K562 (cell line): ENCODE measurements around the gene ZNF331. TPM values are rescaled to one million over a fixed set of nuclear protein-coding genes. Genes with fewer than 3 reads are reported as not detected.
A peak's percentile ranks its signal among the peaks of the same experiment; 100 is the strongest.

Experiments
- CREB3L1 ChIP-seq: fragments of 450-650 bp; IDR thresholded peaks from 2 replicates; pipeline ENCODE4 v1.6.1; 2014; ENCODE audit warnings: low read depth, mild to moderate bottlenecking, moderate library complexity, borderline replicate concordance
- DLX4 ChIP-seq: fragments of 250-450 bp; sonication (Bioruptor Pico); IDR thresholded peaks from 2 replicates; pipeline ENCODE4 v1.6.1; 2021; ENCODE audit warnings: mild to moderate bottlenecking
- E2F3 ChIP-seq: fragments of 250-450 bp; sonication (Bioruptor Pico); IDR thresholded peaks from 2 replicates; pipeline ENCODE4 v1.4.0; 2020; ENCODE audit warnings: mild to moderate bottlenecking
- EHMT2 ChIP-seq: fragments of 450-650 bp; IDR thresholded peaks from 2 replicates; pipeline ENCODE4 v1.6.1; 2018; ENCODE audit warnings: antibody characterized with exemption
- EWSR1 ChIP-seq: fragments of 450-650 bp; IDR thresholded peaks from 2 replicates; pipeline ENCODE4 v1.6.1; 2018; ENCODE audit warnings: borderline replicate concordance, mild to moderate bottlenecking, low read depth, moderate library complexity; ENCODE audit not compliant: partially characterized antibody
- HCFC1 ChIP-seq: IDR thresholded peaks from 2 replicates; pipeline ENCODE4 v1.6.1; 2012; ENCODE audit warnings: low read depth, low read length, improper control_type of control experiment
- JUND ChIP-seq, 2 experiments: IDR thresholded peaks; 2 replicates in 1 of 2; 3 replicates in 1 of 2; pipeline ENCODE4 v1.6.1; 2011; ENCODE audit warnings: borderline replicate concordance in 2 of 2, low read depth in 2 of 2, low read length in 2 of 2, improper control_type of control experiment in 1 of 2, missing biosample characterization in 1 of 2, missing genetic modification characterization in 1 of 2, missing genetic modification reagents in 1 of 2
- L3MBTL2 ChIP-seq: fragments of 450-650 bp; IDR thresholded peaks from 2 replicates; pipeline ENCODE4 v1.6.1; 2016; ENCODE audit warnings: mild to moderate bottlenecking, moderate library complexity
- MBD2 ChIP-seq: sonication (generic); IDR thresholded peaks from 2 replicates; pipeline ENCODE4 v1.6.1; 2016; ENCODE audit warnings: low read depth, borderline replicate concordance
- PHB2 ChIP-seq: fragments of 450-650 bp; IDR thresholded peaks from 2 replicates; pipeline ENCODE4 v1.6.1; 2017; ENCODE audit warnings: low read depth
- RAD21 ChIP-seq, 2 experiments: fragments of 250-450 bp in 1 of 2; fragments of 450-650 bp in 1 of 2; sonication (Bioruptor Pico) in 1 of 2; formaldehyde crosslinking in 1 of 2; IDR thresholded peaks in 1 of 2; conservative IDR thresholded peaks in 1 of 2; 2 replicates each; pipeline versions ENCODE4 v1.4.0 to v1.8.0; 2020 to 2022; ENCODE audit warnings: mild to moderate bottlenecking in 2 of 2, moderate library complexity in 1 of 2
- RBFOX2 ChIP-seq: fragments of 200-400 bp; formaldehyde crosslinking; IDR thresholded peaks from 2 replicates; pipeline ENCODE4 v1.6.1; 2017; ENCODE audit warnings: low read depth, mild to moderate bottlenecking, low read length, moderate library complexity
- TBL1XR1 ChIP-seq, 2 experiments: IDR thresholded peaks; 2 replicates each; pipeline ENCODE4 v1.6.1; 2012; ENCODE audit warnings: improper control_type of control experiment in 2 of 2, low read length in 2 of 2, mild to moderate bottlenecking in 1 of 2
- TFAP4 ChIP-seq: sonication (generic); formaldehyde crosslinking; IDR thresholded peaks from 2 replicates; pipeline ENCODE4 v1.8.0; 2022; ENCODE audit warnings: missing genetic modification reagents, mild to moderate bottlenecking, moderate library complexity, borderline replicate concordance
- TGIF2 ChIP-seq: sonication (generic); formaldehyde crosslinking; IDR thresholded peaks from 2 replicates; pipeline ENCODE4 v1.8.1; 2022; ENCODE audit warnings: mild to moderate bottlenecking, missing genetic modification reagents, moderate library complexity
- XRCC4 ChIP-seq: IDR thresholded peaks from one replicate; pipeline ENCODE4 v1.6.1; 2011; ENCODE audit not compliant: insufficient read depth, insufficient read length; ENCODE audit errors: extremely low read depth
- ZBTB1 ChIP-seq: sonication (generic); formaldehyde crosslinking; IDR thresholded peaks from 2 replicates; pipeline ENCODE4 v1.8.1; 2023; ENCODE audit warnings: missing genetic modification reagents, low read depth, mild to moderate bottlenecking, borderline replicate concordance
- ZNF584 ChIP-seq: fragments of 200-800 bp; sonication (Bioruptor generic); IDR thresholded peaks from 2 replicates; pipeline ENCODE4 v1.6.1; 2016; ENCODE audit warnings: low read depth, mild to moderate bottlenecking, missing genetic modification characterization, missing compliant biosample characterization
- polyA plus RNA-seq, 8 experiments: library from polyadenylated mRNA; depleted of rRNA in 4 of 8; stranded (reverse) in 5 of 8; unstranded in 3 of 8; fragments of >200 nt; fragmentation: Nextera tagmentation in 2 of 8; fragmentation: Illumina TruSeq in 1 of 8; extraction: Ambion mirVana in 2 of 8; extraction: Trizol in 1 of 8; gene quantifications; 2 replicates each; pipeline versions ENCODE4 v1.2.1 to v1.2.3, GENCODE V29; 2011 to 2014; ENCODE audit warnings: inconsistent platforms in 1 of 8, missing spikeins in 1 of 8
- total RNA-seq, 7 experiments: library from RNA; depleted of rRNA in 6 of 7; stranded (reverse); fragments of >200 nt in 6 of 7; fragmentation: Illumina TruSeq in 2 of 7; extraction: Trizol in 2 of 7; gene quantifications; 2 replicates each; pipeline versions ENCODE4 v1.2.1 to v1.2.3, GENCODE V29; 2011 to 2021; ENCODE audit warnings: low replicate concordance in 1 of 7
- TF ChIP-seq, protein P1 (sequence below): fragments of 200-800 bp; sonication (Bioruptor generic); IDR thresholded peaks from 2 replicates; pipeline ENCODE4 v1.6.1; 2017; ENCODE audit warnings: missing genetic modification characterization, missing compliant biosample characterization
- TF ChIP-seq, protein P2 (sequence below): fragments of 250-450 bp; sonication (Bioruptor Pico); IDR thresholded peaks from 2 replicates; pipeline ENCODE4 v1.4.0; 2020; ENCODE audit warnings: mild to moderate bottlenecking

ZNF331 gene
- total and polyA plus RNA-seq, 9 of the 15 experiments (the other 6 are each of a cell fraction or from before 2014, with no cell fraction given) = 0.23 to 2.7 (median 0.76) TPM

DNA sequence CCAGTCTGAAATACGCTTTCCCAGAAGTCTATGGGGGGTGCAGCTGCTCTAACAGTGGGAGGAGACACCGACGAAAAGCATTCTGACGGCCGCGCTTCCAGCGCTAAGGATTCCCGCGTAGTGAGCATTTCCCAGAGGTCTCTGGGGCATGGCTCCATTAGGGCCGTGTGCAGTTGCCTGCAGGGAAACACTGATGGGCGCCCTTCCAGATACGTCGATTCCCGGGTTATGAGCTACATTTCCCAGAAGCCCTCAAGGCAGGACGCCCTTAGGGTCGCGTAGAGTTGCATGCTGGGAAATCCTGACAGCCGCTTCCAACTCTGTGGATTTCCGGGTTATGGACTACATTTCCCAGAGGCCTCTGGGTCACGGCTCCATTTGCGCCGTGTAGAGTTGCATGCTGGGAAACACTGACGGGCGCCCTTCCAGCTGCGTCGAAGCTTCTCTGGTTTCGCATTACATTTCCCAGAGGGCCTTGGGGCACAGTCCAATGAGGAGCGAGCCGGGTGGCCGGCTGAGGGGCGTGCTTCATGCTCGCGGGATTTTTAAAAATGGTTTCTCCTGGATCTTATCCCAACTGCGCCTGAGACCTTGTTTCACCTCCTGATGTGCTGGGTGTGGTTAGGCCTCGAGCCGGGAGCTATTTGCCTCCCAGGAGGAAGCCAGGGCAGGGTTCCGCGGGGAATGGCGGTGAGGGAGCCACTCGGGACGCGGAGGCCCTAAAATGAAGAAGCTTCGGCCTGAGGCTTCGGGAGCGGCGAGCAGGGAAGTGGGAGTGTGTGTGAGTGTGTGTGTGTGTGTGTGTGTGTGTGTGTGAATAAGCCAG, 17.2 kb upstream of the ZNF331 start (continued):
- no peak for TF ChIP-seq TGIF2 (CRISPR knock-in tag)
- no peak for TF ChIP-seq DLX4
- TF ChIP-seq ZBTB1 (CRISPR knock-in tag) = no peak
- no peak for TF ChIP-seq TBL1XR1 (IDR thresholded peaks at IDR 0.05; ENCODE audit: low read length in 2 of 2)
- TF ChIP-seq CREB3L1 = peak; percentile 89
- TF ChIP-seq MBD2 = peak; percentile 42; the same call in 1 of the 2 replicates
- peak; percentile 88 for TF ChIP-seq TFAP4
- TF ChIP-seq EWSR1 = no peak
- TF ChIP-seq L3MBTL2 = peak; percentile 96
- peak; percentile 95 for TF ChIP-seq HCFC1
- peak; percentile 59 for TF ChIP-seq RBFOX2
- TF ChIP-seq RAD21 (CRISPR knock-in tag; conservative IDR thresholded peaks at IDR 0.05 in 1 of 2, IDR thresholded peaks at IDR 0.05 in 1 of 2) = no peak
- peak; percentile 22; the same call in 1 of the 2 replicates for TF ChIP-seq EHMT2
- peak; percentile 77 for TF ChIP-seq E2F3 (CRISPR knock-in tag)
- TF ChIP-seq PHB2 = no peak
- TF ChIP-seq, protein P1, sequence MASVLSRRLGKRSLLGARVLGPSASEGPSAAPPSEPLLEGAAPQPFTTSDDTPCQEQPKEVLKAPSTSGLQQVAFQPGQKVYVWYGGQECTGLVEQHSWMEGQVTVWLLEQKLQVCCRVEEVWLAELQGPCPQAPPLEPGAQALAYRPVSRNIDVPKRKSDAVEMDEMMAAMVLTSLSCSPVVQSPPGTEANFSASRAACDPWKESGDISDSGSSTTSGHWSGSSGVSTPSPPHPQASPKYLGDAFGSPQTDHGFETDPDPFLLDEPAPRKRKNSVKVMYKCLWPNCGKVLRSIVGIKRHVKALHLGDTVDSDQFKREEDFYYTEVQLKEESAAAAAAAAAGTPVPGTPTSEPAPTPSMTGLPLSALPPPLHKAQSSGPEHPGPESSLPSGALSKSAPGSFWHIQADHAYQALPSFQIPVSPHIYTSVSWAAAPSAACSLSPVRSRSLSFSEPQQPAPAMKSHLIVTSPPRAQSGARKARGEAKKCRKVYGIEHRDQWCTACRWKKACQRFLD (CRISPR knock-in tag) = peak; percentile 77; the same call in 1 of the 2 replicates
- TF ChIP-seq XRCC4 = no peak
- TF ChIP-seq JUND (IDR thresholded peaks at IDR 0.05; ENCODE audit: borderline replicate concordance, low read depth, low read length) = 0 out of 2 replicates have a peak, but pooled peaks have one; percentile 15
- peak; percentile 26; the same call in 1 of the 3 replicates for TF ChIP-seq JUND (tag; IDR thresholded peaks at IDR 0.05; ENCODE audit: borderline replicate concordance, low read depth, low read length)
- 0 out of 2 replicates have a peak, but pooled peaks have one; percentile 27 for TF ChIP-seq ZNF584
- TF ChIP-seq, protein P2, sequence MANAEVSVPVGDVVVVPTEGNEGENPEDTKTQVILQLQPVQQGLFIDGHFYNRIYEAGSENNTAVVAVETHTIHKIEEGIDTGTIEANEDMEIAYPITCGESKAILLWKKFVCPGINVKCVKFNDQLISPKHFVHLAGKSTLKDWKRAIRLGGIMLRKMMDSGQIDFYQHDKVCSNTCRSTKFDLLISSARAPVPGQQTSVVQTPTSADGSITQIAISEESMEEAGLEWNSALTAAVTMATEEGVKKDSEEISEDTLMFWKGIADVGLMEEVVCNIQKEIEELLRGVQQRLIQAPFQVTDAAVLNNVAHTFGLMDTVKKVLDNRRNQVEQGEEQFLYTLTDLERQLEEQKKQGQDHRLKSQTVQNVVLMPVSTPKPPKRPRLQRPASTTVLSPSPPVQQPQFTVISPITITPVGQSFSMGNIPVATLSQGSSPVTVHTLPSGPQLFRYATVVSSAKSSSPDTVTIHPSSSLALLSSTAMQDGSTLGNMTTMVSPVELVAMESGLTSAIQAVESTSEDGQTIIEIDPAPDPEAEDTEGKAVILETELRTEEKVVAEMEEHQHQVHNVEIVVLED (CRISPR knock-in tag) = peak; percentile 87
